GM12878 (cell line): Measurements from ENCODE around the gene S100G.

Source experiments
- BHLHE40 ChIP-seq, 2 experiments: fragments of 450-650 bp in 1 of 2; IDR thresholded peaks; 2 replicates each; pipeline ENCODE4 v1.6.1; 2011 to 2017; ENCODE audit warnings: low read depth in 2 of 2, borderline replicate concordance in 1 of 2, improper control_type of control experiment in 1 of 2, low read length in 1 of 2, mild to moderate bottlenecking in 1 of 2
- CTCF ChIP-seq, 3 experiments: IDR thresholded peaks in 2 of 3; conservative IDR thresholded peaks in 1 of 3; 2 replicates each; pipeline ENCODE4 v1.5.1; 2011; ENCODE audit warnings: low read depth in 3 of 3, low read length in 3 of 3, mild to moderate bottlenecking in 3 of 3, control low read depth in 2 of 3, moderate library complexity in 2 of 3, inconsistent platforms in 1 of 3, mixed read lengths in 1 of 3; ENCODE audit not compliant: control insufficient read depth in 2 of 3, insufficient read depth in 1 of 3; ENCODE audit errors: extremely low read depth in 1 of 3
- E2F4 ChIP-seq: IDR thresholded peaks from 2 replicates; pipeline ENCODE4 v1.6.1; 2012; ENCODE audit warnings: low read depth, low read length, improper control_type of control experiment
- EP300 ChIP-seq, 2 experiments: fragments of 150-350 bp in 1 of 2; IDR thresholded peaks; 2 replicates each; pipeline ENCODE4 v1.6.1; 2011 to 2012; ENCODE audit warnings: low read depth in 2 of 2, low read length in 2 of 2, borderline replicate concordance in 1 of 2, improper control_type of control experiment in 1 of 2, inconsistent platforms in 1 of 2; ENCODE audit not compliant: control insufficient read depth in 1 of 2
- NKRF ChIP-seq: fragments of 450-650 bp; conservative IDR thresholded peaks from 2 replicates; pipeline ENCODE4 v1.6.1; 2017; ENCODE audit warnings: mild to moderate bottlenecking, moderate library complexity
- POLR2A ChIP-seq: IDR thresholded peaks from 2 replicates; pipeline ENCODE4 v1.6.1; 2011; ENCODE audit warnings: low read depth, mild to moderate bottlenecking, low read length
- REST ChIP-seq: IDR thresholded peaks from 2 replicates; pipeline ENCODE4 v1.6.1; 2012; ENCODE audit warnings: mild to moderate bottlenecking, low read depth, low read length

- TF ChIP-seq POLR2A = no peak
- TF ChIP-seq CTCF (IDR thresholded peaks at IDR 0.05 in 2 of 3, conservative IDR thresholded peaks at IDR 0.05 in 1 of 3; ENCODE audit: control insufficient read depth in 2 of 3, extremely low read depth in 1 of 3, insufficient read depth in 1 of 3, low read depth in 3 of 3, low read length in 3 of 3) = no peak
- no peak for TF ChIP-seq EP300 (IDR thresholded peaks at IDR 0.05; ENCODE audit: borderline replicate concordance in 1 of 2, control insufficient read depth in 1 of 2, low read depth in 2 of 2, low read length in 2 of 2)
- no peak for TF ChIP-seq E2F4
- TF ChIP-seq BHLHE40 (IDR thresholded peaks at IDR 0.05; ENCODE audit: borderline replicate concordance in 1 of 2, low read depth in 2 of 2, low read length in 1 of 2) = no peak
- no peak for TF ChIP-seq REST
- TF ChIP-seq NKRF = no peak
Observed at GRCh38 chrX:16662402-16662801, 12.4 kb downstream of the S100G start.
